ENCODE measurements around the gene LRRC26. TPM values are rescaled to one million over a fixed set of nuclear protein-coding genes. Genes with fewer than 3 reads are reported as not detected.

The LRRC26 gene
- total RNA-seq, 1 experiment from 2014 or later, result not detected

DNA sequence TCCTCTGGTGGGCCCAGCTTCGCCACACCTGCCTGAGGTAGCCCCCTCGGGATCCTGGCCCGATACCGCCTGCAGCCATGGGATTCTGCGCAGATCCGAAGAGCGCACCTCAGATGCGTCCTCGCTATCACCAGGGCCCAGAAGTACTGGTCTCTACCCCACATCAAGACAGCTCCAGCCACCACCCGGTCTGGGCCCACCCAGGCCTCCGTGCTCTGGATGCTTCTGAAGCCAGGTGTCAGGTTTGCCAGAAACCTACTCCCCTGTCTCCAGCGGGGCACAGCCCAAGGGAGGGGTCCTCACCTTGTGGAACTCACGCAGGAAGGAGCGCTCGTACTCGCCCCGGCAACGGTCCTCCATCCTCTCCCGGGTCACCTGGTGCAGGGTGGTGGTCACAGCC, 16.1 kb upstream of the LRRC26 start:
- CTCF ChIA-PET, result interaction anchor here (0.5 kb wide), 1 partner anchor 13 kb away, joined by 3 read pairs; no protein-coding TSS in a partner anchor

DNA sequence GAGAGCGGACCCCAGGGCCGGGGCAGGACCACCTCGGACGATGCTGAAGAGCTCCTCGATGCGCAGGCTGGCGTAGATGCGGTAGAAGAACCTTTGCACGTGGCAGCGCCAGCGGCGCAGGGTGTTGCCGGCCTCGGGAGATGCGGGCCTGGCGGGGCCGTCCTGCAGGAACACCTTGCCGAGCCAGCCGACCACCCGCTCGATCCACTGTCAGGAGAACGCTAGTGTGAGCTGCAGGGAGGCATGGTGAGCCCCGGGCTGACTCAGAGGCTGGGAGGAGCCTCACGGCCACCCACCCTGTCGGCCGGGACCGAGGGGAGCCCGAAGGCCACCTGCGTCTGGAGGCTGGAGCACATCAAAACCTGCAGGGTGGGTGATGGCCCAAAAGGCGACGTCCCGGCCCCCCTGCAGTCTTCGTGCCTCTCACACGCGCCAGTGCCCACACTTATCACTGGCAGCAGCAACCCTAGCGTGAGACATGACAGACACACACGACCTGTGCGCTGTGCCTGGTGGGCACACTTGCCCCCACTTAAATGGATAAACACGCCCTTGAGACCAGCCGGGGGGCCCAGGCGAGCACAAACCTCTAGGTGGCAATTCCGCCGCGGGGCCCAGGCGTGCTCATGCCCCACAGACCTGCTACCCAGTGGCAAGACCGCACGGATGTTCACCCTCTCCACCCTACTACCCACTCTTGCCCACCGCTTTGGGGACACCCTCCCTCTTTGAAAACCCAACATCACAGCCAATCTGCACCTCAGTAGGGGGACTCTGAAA, 15.2 kb upstream of the LRRC26 start:
- no peak overlapping the region for H3K4me3 ChIP-seq (ENCODE audit: low read depth, low read length, poor library complexity, severe bottlenecking)
- TF ChIP-seq, protein P1, sequence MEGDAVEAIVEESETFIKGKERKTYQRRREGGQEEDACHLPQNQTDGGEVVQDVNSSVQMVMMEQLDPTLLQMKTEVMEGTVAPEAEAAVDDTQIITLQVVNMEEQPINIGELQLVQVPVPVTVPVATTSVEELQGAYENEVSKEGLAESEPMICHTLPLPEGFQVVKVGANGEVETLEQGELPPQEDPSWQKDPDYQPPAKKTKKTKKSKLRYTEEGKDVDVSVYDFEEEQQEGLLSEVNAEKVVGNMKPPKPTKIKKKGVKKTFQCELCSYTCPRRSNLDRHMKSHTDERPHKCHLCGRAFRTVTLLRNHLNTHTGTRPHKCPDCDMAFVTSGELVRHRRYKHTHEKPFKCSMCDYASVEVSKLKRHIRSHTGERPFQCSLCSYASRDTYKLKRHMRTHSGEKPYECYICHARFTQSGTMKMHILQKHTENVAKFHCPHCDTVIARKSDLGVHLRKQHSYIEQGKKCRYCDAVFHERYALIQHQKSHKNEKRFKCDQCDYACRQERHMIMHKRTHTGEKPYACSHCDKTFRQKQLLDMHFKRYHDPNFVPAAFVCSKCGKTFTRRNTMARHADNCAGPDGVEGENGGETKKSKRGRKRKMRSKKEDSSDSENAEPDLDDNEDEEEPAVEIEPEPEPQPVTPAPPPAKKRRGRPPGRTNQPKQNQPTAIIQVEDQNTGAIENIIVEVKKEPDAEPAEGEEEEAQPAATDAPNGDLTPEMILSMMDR (conservative IDR thresholded peaks at IDR 0.05; ENCODE audit: low read depth, low read length), result no peak
- no peak for TF ChIP-seq EZH2 (IDR thresholded peaks at IDR 0.05; ENCODE audit: borderline replicate concordance, low read depth, low read length, poor library complexity, severe bottlenecking)
- peaks cover 10% of the 10 kb centered on the region for H3K4me1 ChIP-seq (ENCODE audit: insufficient read depth, low read length, poor library complexity, severe bottlenecking)
- H3K36me3 ChIP-seq (ENCODE audit: insufficient read depth, low read length, poor library complexity, severe bottlenecking), result peaks cover 7% of the 10 kb centered on the region
- no peaks in the 10 kb centered on the region for H3K9me3 ChIP-seq (ENCODE audit: low read depth, low read length, poor library complexity, severe bottlenecking)
- ChIA-PET CTCF (interaction anchor here (0.5 kb wide), 1 partner anchor 12 kb away, joined by 3 read pairs; no protein-coding TSS in a partner anchor), POLR2A (ENCODE audit: low non-redundant PET) (interaction anchor here (0.6 kb wide), 1 partner anchor 10 kb away, joined by 3 read pairs; no protein-coding TSS in a partner anchor)
- no peaks in the 10 kb centered on the region for H3K27me3 ChIP-seq (replicated peaks; ENCODE audit: insufficient read depth, low read depth, low read length, poor library complexity)
- DNase-seq (ENCODE audit: low spot score), result no peak
- intact Hi-C loops (cut with micrococcal nuclease; ENCODE audit: unreplicated experiment), result no loop called here
- no peak overlapping the region for H3K27ac ChIP-seq (ENCODE audit: low read depth, low read length, poor library complexity, severe bottlenecking)
- BruUV-seq (replicated peaks), result no TSS peak

More for the DNA sequence above, 16.1 kb upstream of the LRRC26 start:
- DNase-seq (ENCODE audit: low spot score), result no peak
- H3K27me3 ChIP-seq (replicated peaks; ENCODE audit: insufficient read depth, low read depth, low read length, poor library complexity), result no peaks in the 10 kb centered on the region
- POLR2A ChIA-PET (ENCODE audit: low non-redundant PET), result no interaction called here
- H3K27ac ChIP-seq (ENCODE audit: low read depth, low read length, poor library complexity, severe bottlenecking), result no peak overlapping the region
- no peak overlapping the region for H3K4me3 ChIP-seq (ENCODE audit: low read depth, low read length, poor library complexity, severe bottlenecking)
- intact Hi-C loops (cut with micrococcal nuclease; ENCODE audit: unreplicated experiment), result no loop called here
- no peak for TF ChIP-seq EZH2 (IDR thresholded peaks at IDR 0.05; ENCODE audit: borderline replicate concordance, low read depth, low read length, poor library complexity, severe bottlenecking)
- TF ChIP-seq, protein P1 (conservative IDR thresholded peaks at IDR 0.05; ENCODE audit: low read depth, low read length), result no peak
- H3K4me1 ChIP-seq (ENCODE audit: insufficient read depth, low read length, poor library complexity, severe bottlenecking), result peaks cover 10% of the 10 kb centered on the region
- no TSS peak for BruUV-seq (replicated peaks)
- no peaks in the 10 kb centered on the region for H3K9me3 ChIP-seq (ENCODE audit: low read depth, low read length, poor library complexity, severe bottlenecking)
- peaks cover 7% of the 10 kb centered on the region for H3K36me3 ChIP-seq (ENCODE audit: insufficient read depth, low read length, poor library complexity, severe bottlenecking)

DNA sequence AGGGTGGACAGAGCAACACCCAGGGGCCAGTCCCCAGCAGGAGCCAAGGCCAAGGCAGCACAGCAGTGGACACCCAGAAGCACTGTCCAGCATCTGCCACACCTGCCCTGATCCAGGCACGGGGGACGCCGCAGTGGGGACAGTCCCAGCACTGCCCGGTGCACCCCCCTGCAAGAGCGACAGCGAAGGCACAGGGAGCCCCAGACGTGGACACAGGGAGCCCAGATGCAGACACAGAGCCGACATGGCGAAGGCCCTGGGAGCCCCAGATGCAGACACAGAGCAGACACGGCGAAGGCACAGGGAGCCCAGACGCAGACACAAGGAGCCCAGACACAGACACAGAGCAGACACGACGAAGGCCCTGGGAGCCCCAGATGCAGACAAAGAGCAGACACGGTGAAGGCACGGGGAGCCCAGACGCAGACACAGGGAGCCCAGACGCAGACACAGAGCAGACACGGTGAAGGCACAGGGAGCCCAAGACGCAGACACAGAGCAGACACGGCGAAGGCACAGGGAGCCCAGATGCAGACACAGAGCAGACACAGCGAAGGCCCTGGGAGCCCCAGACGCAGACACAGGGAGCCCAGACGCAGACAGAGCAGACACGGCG, 14.2 kb upstream of the LRRC26 start:
- ChIA-PET POLR2A (ENCODE audit: low non-redundant PET) (no interaction called here), CTCF (no interaction called here)
- no peak for DNase-seq (ENCODE audit: low spot score)
- Histone ChIP-seq H3K9me3 (ENCODE audit: low read depth, low read length, poor library complexity, severe bottlenecking) (no peaks in the 10 kb centered on the region), H3K27ac (ENCODE audit: low read depth, low read length, poor library complexity, severe bottlenecking) (no peak overlapping the region), H3K4me3 (ENCODE audit: low read depth, low read length, poor library complexity, severe bottlenecking) (no peak overlapping the region), H3K36me3 (ENCODE audit: insufficient read depth, low read length, poor library complexity, severe bottlenecking) (peaks cover 7% of the 10 kb centered on the region), H3K27me3 (replicated peaks; ENCODE audit: insufficient read depth, low read depth, low read length, poor library complexity) (no peaks in the 10 kb centered on the region), H3K4me1 (ENCODE audit: insufficient read depth, low read length, poor library complexity, severe bottlenecking) (peaks cover 7% of the 10 kb centered on the region)
- intact Hi-C loops (cut with micrococcal nuclease; ENCODE audit: unreplicated experiment), result no loop called here
- TF ChIP-seq, protein P1 (conservative IDR thresholded peaks at IDR 0.05; ENCODE audit: low read depth, low read length), result no peak
- BruUV-seq (replicated peaks), result no TSS peak

Measured in A673 (cell line).